ENCODE measurements around the gene ZNF577. TPM values are rescaled to one million over a fixed set of nuclear protein-coding genes. Genes with fewer than 3 reads are reported as not detected.

Gene ZNF577
- total RNA-seq, result 5.3 and 10.3 TPM in 2 replicates

GRCh38 chr19:51887522-51888498, at the start of gene ZNF577:
Gene ZNF577, minus strand, starts transcription at chr19:51887951. Its CDS starts 7,569 bp downstream, at chr19:51880382.

GRCh38 chr19:51926784-51927741, 39.3 kb upstream of the ZNF577 start, which contains the start of gene ZNF613:
Gene ZNF613, plus strand, starts transcription at chr19:51927472. Its CDS starts 8,749 bp downstream, at chr19:51936221.

GRCh38 chr19:51904331-51905165, 16.8 kb upstream of the ZNF577 start, which contains the start of gene ZNF649:
Gene ZNF649, minus strand, starts transcription at chr19:51905017. Its CDS starts 4,910 bp downstream, at chr19:51900107.

Other genes starting within 250 kb of the ZNF577 start
- not detected in 2 replicates for gene SIGLEC14, start 241.1 kb downstream of the ZNF577 start, total RNA-seq
- 4.7 and 6.5 TPM in 2 replicates for gene SPACA6, start 194.6 kb downstream of the ZNF577 start, total RNA-seq
- gene HAS1, start 164.0 kb downstream of the ZNF577 start, total RNA-seq, result 0.43 and 1.1 TPM in 2 replicates
- gene FPR1, start 136.1 kb downstream of the ZNF577 start, total RNA-seq, result 0.09 and 0.14 TPM in 2 replicates
- gene FPR2, start 126.8 kb downstream of the ZNF577 start, total RNA-seq, result not detected in 2 replicates
- under 0.01 TPM in 2 replicates for gene FPR3, start 92.8 kb downstream of the ZNF577 start, total RNA-seq
- 4.4 and 5.3 TPM in 2 replicates for gene ZNF649, start 17.1 kb upstream of the ZNF577 start, total RNA-seq
- 6.9 and 7.0 TPM in 2 replicates for gene ZNF613, start 39.5 kb upstream of the ZNF577 start, total RNA-seq
- 10.2 and 11.8 TPM in 2 replicates for gene ZNF350, start 98.9 kb upstream of the ZNF577 start, total RNA-seq
- 10.8 and 11.7 TPM in 2 replicates for gene ZNF615, start 120.3 kb upstream of the ZNF577 start, total RNA-seq
- 7.8 and 8.4 TPM in 2 replicates for gene ZNF614, start 140.4 kb upstream of the ZNF577 start, total RNA-seq
- gene ZNF432, start 160.9 kb upstream of the ZNF577 start, total RNA-seq, result 5.8 and 9.3 TPM in 2 replicates
- gene ZNF841, start 207.8 kb upstream of the ZNF577 start, total RNA-seq, result 21.4 and 24.2 TPM in 2 replicates

Measured in smooth muscle cell of bladder (primary cell).